AG04449 (cell line): ENCODE data around the gene CYTH4.

Experiments
- CTCF ChIA-PET: fragments of 350-600 bp; formaldehyde crosslinking; extraction: SDS; loops from one replicate; lab custom pipeline; 2021; ENCODE audit warnings: antibody characterized with exemption; lab: Yijun Ruan, JAX
- POLR2A ChIA-PET: fragments of 400-600, 350-600 bp; formaldehyde crosslinking; extraction: SDS; loops from one replicate; lab custom pipeline; 2020; ENCODE audit warnings: antibody characterized with exemption, inconsistent platforms; lab: Yijun Ruan, JAX
- DNase-seq: peaks from one replicate; pipeline ENCODE4 v3.0.0-alpha.2; 2010; ENCODE audit warnings: low read depth, low spot score
- H3K4me3 ChIP-seq: 2 replicates; pipeline ENCODE4 v1.5.1; 2011; ENCODE audit warnings: low read depth, mild to moderate bottlenecking, control low read depth, low read length
- CTCF ChIP-seq: IDR thresholded peaks from one replicate; pipeline ENCODE4 v1.5.1; 2011; ENCODE audit warnings: mild to moderate bottlenecking, moderate library complexity, low read length, control low read depth, inconsistent platforms; ENCODE audit not compliant: insufficient read depth; ENCODE audit errors: missing control alignments

CYTH4 gene

GRCh38 chr22:37306494-37306829 is 24.2 kb downstream of the CYTH4 start:
- CTCF ChIA-PET, result interaction anchor here (1.0 to 2.1 kb wide), 6 partner anchors 8 to 255 kb away, joined by 3 to 7 read pairs (median 4); no protein-coding TSS in a partner anchor
- TF ChIP-seq CTCF, result no peak
- no peak for DNase-seq
- POLR2A ChIA-PET, result no interaction called here
- no peak overlapping the region for H3K4me3 ChIP-seq

- no peak for DNase-seq
- H3K4me3 ChIP-seq, result no peak overlapping the region
- ChIA-PET POLR2A (no interaction called here), CTCF (interaction anchor here (1.5 to 4.4 kb wide), 4 partner anchors 10 to 121 kb away, joined by 3 to 17 read pairs (median 10); no protein-coding TSS in a partner anchor)
- no peak for TF ChIP-seq CTCF
Observed at GRCh38 chr22:37308385-37309200, 26.3 kb downstream of the CYTH4 start.

- no peak for TF ChIP-seq CTCF
- no peak for DNase-seq
- ChIA-PET CTCF (interaction anchor here (1.2 to 17.7 kb wide), 6 partner anchors 9 to 148 kb away, joined by 3 to 559 read pairs (median 10); no protein-coding TSS in a partner anchor), POLR2A (no interaction called here)
- H3K4me3 ChIP-seq, result no peak overlapping the region
Observed at GRCh38 chr22:37309211-37310074, 27.1 kb downstream of the CYTH4 start.

GRCh38 chr22:37310075-37310606 is 27.8 kb downstream of the CYTH4 start:
- CTCF ChIA-PET, result interaction anchor here (0.6 to 17.7 kb wide), 8 partner anchors 8 to 163 kb away, joined by 3 to 559 read pairs (median 6); no protein-coding TSS in a partner anchor
- TF ChIP-seq CTCF, result no peak
- POLR2A ChIA-PET, result no interaction called here
- no peak overlapping the region for H3K4me3 ChIP-seq
- no peak for DNase-seq

GRCh38 chr22:37310815-37311595 is 28.7 kb downstream of the CYTH4 start:
- ChIA-PET CTCF (interaction anchor here (0.6 to 17.7 kb wide), 5 partner anchors 10 to 162 kb away, joined by 3 to 559 read pairs (median 11); no protein-coding TSS in a partner anchor), POLR2A (no interaction called here)

More at GRCh38 chr22:37310815-37311595, 28.7 kb downstream of the CYTH4 start:
- DNase-seq, result no peak
- TF ChIP-seq CTCF, result no peak
- no peak overlapping the region for H3K4me3 ChIP-seq
